Kidney (tissue), 14 donors: ENCODE data around the gene ZNF580. TPM values are rescaled to one million over a fixed set of nuclear protein-coding genes. Genes with fewer than 3 reads are reported as not detected.

Source experiments
- DNase-seq, 5 donors: peaks; one replicate each; pipeline ENCODE4 v3.0.0-alpha.2; 2013 to 2020
- FAIRE-seq: peaks from 2 replicates; lab custom pipeline; 2012; peaks lifted over from hg19 to GRCh38; lab: Jason Lieb, UNC
- H3K27ac ChIP-seq, 2 donors: one replicate each; pipeline ENCODE4 v1.7.0; 2013; ENCODE audit warnings: low read depth in 2 of 2, low read length in 2 of 2, inconsistent platforms in 1 of 2
- H3K27me3 ChIP-seq: one replicate; pipeline ENCODE4 v1.7.1; 2013; ENCODE audit warnings: low read length, inconsistent platforms; ENCODE audit not compliant: control insufficient read depth, insufficient read depth
- H3K36me3 ChIP-seq, 3 donors: one replicate each; pipeline versions ENCODE4 v1.7.0 to v1.7.1; 2013; ENCODE audit warnings: low read length in 3 of 3, control low read depth in 1 of 3, inconsistent platforms in 1 of 3; ENCODE audit not compliant: insufficient read depth in 3 of 3, control insufficient read depth in 2 of 3
- H3K4me1 ChIP-seq, 3 donors: one replicate each; pipeline versions ENCODE4 v1.7.0 to v1.7.1; 2013; ENCODE audit warnings: low read length in 3 of 3, inconsistent platforms in 1 of 3, low read depth in 1 of 3; ENCODE audit not compliant: control insufficient read depth in 2 of 3, insufficient read depth in 2 of 3
- H3K4me3 ChIP-seq, 3 donors: one replicate each; pipeline versions ENCODE4 v1.7.0 to v1.8.1; 2013; ENCODE audit warnings: low read length in 3 of 3, control low read depth in 1 of 3, inconsistent platforms in 1 of 3
- H3K9ac ChIP-seq, 3 donors: one replicate each; pipeline versions ENCODE4 v1.7.0 to v1.7.1; 2013; ENCODE audit warnings: low read length in 3 of 3, control low read depth in 1 of 3, inconsistent platforms in 1 of 3
- H3K9me3 ChIP-seq, 3 donors: one replicate each; pipeline versions ENCODE4 v1.7.0 to v1.7.1; 2013; ENCODE audit warnings: low read length in 3 of 3, control low read depth in 1 of 3, inconsistent platforms in 1 of 3; ENCODE audit not compliant: control insufficient read depth in 2 of 3, insufficient read depth in 1 of 3
- CTCF ChIP-seq: IDR thresholded peaks from 3 replicates; pipeline ENCODE4 v1.5.1; 2012; ENCODE audit warnings: mild to moderate bottlenecking, moderate library complexity, borderline replicate concordance; ENCODE audit not compliant: insufficient read depth; ENCODE audit errors: extremely low read depth
- intact Hi-C: fragments of 100-400 bp; cut with DNase I; formaldehyde crosslinking; loops from one replicate; pipeline ENCODE4 v1.11.1; 2022
- polyA plus RNA-seq: library from polyadenylated mRNA; stranded (reverse); fragments of 350-450 nt; fragmentation: Illumina TruSeq; extraction: RNeasy Lipid Tissue Mini Kit (QIAGEN cat#74804); gene quantifications from one replicate; pipeline ENCODE4 v1.2.3, GENCODE V29; 2014; ENCODE audit warnings: low read depth, low replicate concordance; ENCODE audit not compliant: insufficient read depth
- total RNA-seq: library from RNA; stranded (reverse); fragmentation: NEBNext Ultra II Directional; extraction: Animal tissue kit (Norgen Biotek cat#: 25700); gene quantifications from one replicate; pipeline ENCODE4 v1.2.1, GENCODE V29; 2021
- donor health status: control.
- donor health status: control.
- donor health status: control.
- donor health status: control.
- donor health status: control.
- donor health status: DM: yes; HTN: yes; CAD: no.
- donor health status: Normal renal cell carcinoma (clear cell type).

The ZNF580 gene
- total and polyA plus RNA-seq, 2 donors from 2014 or later = 47.0 to 56.8 TPM

GRCh38 chr19:55671054-55671378, 30.2 kb downstream of the ZNF580 start:
- H3K36me3 ChIP-seq = peaks cover 0 to 43% (median 30%) of the 10 kb centered on the region in 3 donors
- no peak overlapping the region for H3K27ac ChIP-seq
- H3K4me1 ChIP-seq = peaks cover 0 to 11% (median 8%) of the 10 kb centered on the region in 3 donors
- no peak overlapping the region for H3K4me3 ChIP-seq
- H3K9ac ChIP-seq = no peak overlapping the region
- no peaks in the 10 kb centered on the region for H3K9me3 ChIP-seq
- no peaks in the 10 kb centered on the region for H3K27me3 ChIP-seq
- DNase-seq (no peak), FAIRE-seq (no peak)
- TF ChIP-seq CTCF = no peak
- intact Hi-C loops = no loop called here

- peak in 1 of 5 donors; percentile 33 for DNase-seq
- no peak for FAIRE-seq
- intact Hi-C loops = no loop called here
- H3K9ac ChIP-seq = no peak overlapping the region
- H3K4me3 ChIP-seq = no peak overlapping the region
- no peaks in the 10 kb centered on the region for H3K27me3 ChIP-seq
- H3K36me3 ChIP-seq = peaks cover 0 to 29% (median 18%) of the 10 kb centered on the region in 3 donors
- H3K27ac ChIP-seq = no peak overlapping the region
- H3K9me3 ChIP-seq = no peaks in the 10 kb centered on the region
- H3K4me1 ChIP-seq = peaks cover 0 to 21% (median 18%) of the 10 kb centered on the region in 3 donors
- TF ChIP-seq CTCF = no peak
Observed at GRCh38 chr19:55672418-55672817, 31.6 kb downstream of the ZNF580 start.

GRCh38 chr19:55673465-55673864, 32.7 kb downstream of the ZNF580 start:
- H3K4me3 ChIP-seq = no peak overlapping the region
- no peak for TF ChIP-seq CTCF
- H3K9me3 ChIP-seq = no peaks in the 10 kb centered on the region
- peak in 1 of 5 donors; percentile 65 for DNase-seq
- intact Hi-C loops = no loop called here
- H3K9ac ChIP-seq = no peak overlapping the region
- no peak overlapping the region for H3K27ac ChIP-seq
- peaks cover 0 to 23% (median 16%) of the 10 kb centered on the region in 3 donors for H3K36me3 ChIP-seq
- H3K27me3 ChIP-seq = no peaks in the 10 kb centered on the region
- peaks cover 0 to 31% (median 26%) of the 10 kb centered on the region in 3 donors for H3K4me1 ChIP-seq
- no peak for FAIRE-seq

GRCh38 chr19:55673889-55674288, 33.1 kb downstream of the ZNF580 start:
- H3K36me3 ChIP-seq = peaks cover 2 to 23% (median 16%) of the 10 kb centered on the region in 3 donors
- H3K9ac ChIP-seq = no peak overlapping the region
- H3K27ac ChIP-seq = no peak overlapping the region
- H3K4me1 ChIP-seq = peaks cover 0 to 35% (median 29%) of the 10 kb centered on the region in 3 donors
- no peak overlapping the region for H3K4me3 ChIP-seq
- DNase-seq (peak in 1 of 5 donors; percentile 56), FAIRE-seq (no peak)
- no peak for TF ChIP-seq CTCF
- no peaks in the 10 kb centered on the region for H3K9me3 ChIP-seq
- H3K27me3 ChIP-seq = no peaks in the 10 kb centered on the region
- intact Hi-C loops = no loop called here
